ENCODE measurements around the gene THAP8. TPM values are rescaled to one million over a fixed set of nuclear protein-coding genes. Genes with fewer than 3 reads are reported as not detected.

Gene THAP8
- total and polyA plus RNA-seq, 2 of the 8 experiments (the other 6 are each of a cell fraction or from before 2014, with no cell fraction given): 6.0 to 11.1 TPM

- no peak overlapping the region; the same call in 1 of the 2 replicates for H4K8ac ChIP-seq (ENCODE audit: extremely low read depth, insufficient read depth, low read length)
- no peaks in the 10 kb centered on the region for H3K27me3 ChIP-seq (replicated peaks in 1 of 4; ENCODE audit: control insufficient read depth in 3 of 4, extremely low read depth in 1 of 4, insufficient read depth in 3 of 4, low read length in 3 of 4)
- no peak overlapping the region for H3K9ac ChIP-seq (replicated peaks in 1 of 4; ENCODE audit: extremely low read depth in 1 of 4, low read depth in 3 of 4, low read length in 3 of 4)
- no peak overlapping the region for H2BK15ac ChIP-seq (ENCODE audit: low read length)
- H4K91ac ChIP-seq (replicated peaks; ENCODE audit: insufficient read length, low read length): no peak overlapping the region
- WGBS, 2 experiments (ENCODE audit: extremely low coverage in 1 of 2, insufficient coverage in 1 of 2, insufficient read length in 1 of 2, insufficient replicate concordance in 2 of 2, low coverage in 1 of 2, low lambda C conversion rate in 2 of 2, missing lambda C conversion rate in 1 of 2): 83% methylated on average over 5 of the region's 5 CpGs; no CpG with 5 or more reads in 1 of the 2 experiments
- ChIA-PET POLR2A (ENCODE audit: partially characterized antibody) (interaction anchor here (0.9 to 1.3 kb wide), 2 partner anchors 11 to 13 kb away, joined by 5 read pairs; no protein-coding TSS in a partner anchor), CTCF (ENCODE audit: partially characterized antibody) (interaction anchor here (0.5 to 1.4 kb wide), 5 partner anchors 9 to 351 kb away, joined by 3 to 5 read pairs (median 3); no protein-coding TSS in a partner anchor)
- peaks cover 0 to 9% (median 2%) of the 10 kb centered on the region in 4 experiments; a peak in 5 of 8 replicates for H3K36me3 ChIP-seq (ENCODE audit: control insufficient read depth in 2 of 4, insufficient read depth in 4 of 4, low read length in 3 of 4)
- H2AFZ ChIP-seq (ENCODE audit: low read length): no peak overlapping the region
- no peak overlapping the region for H2BK5ac ChIP-seq (ENCODE audit: low read depth, low read length)
- no peaks in the 10 kb centered on the region for H4K20me1 ChIP-seq (replicated peaks in 1 of 2; ENCODE audit: control insufficient read depth in 1 of 2, insufficient read depth in 2 of 2, low read length in 2 of 2)
- DNase-seq (ENCODE audit: low read depth in 1 of 2, low spot score in 2 of 2): no peak
- no peak for FAIRE-seq
- peaks cover 7% of the 10 kb centered on the region; the same call in 1 of the 2 replicates for H3K23me2 ChIP-seq (ENCODE audit: low read depth, low read length)
- no peak overlapping the region for H2AK5ac ChIP-seq (ENCODE audit: low read depth, low read length)
- H4K5ac ChIP-seq (ENCODE audit: insufficient read length, low read depth, low read length): no peak overlapping the region
- TF ChIP-seq CBX8 (IDR thresholded peaks at IDR 0.05; ENCODE audit: borderline replicate concordance, low read depth, low read length) (no peak), RAD21 (IDR thresholded peaks at IDR 0.05 in 1 of 2, conservative IDR thresholded peaks at IDR 0.05 in 1 of 2; ENCODE audit: low read depth in 2 of 2, low read length in 2 of 2) (no peak), KDM4A (IDR thresholded peaks at IDR 0.05; ENCODE audit: low read depth, low read length, severe bottlenecking) (no peak), MAFK (IDR thresholded peaks at IDR 0.05; ENCODE audit: low read depth, low read length) (no peak), RBBP5 (IDR thresholded peaks at IDR 0.05; ENCODE audit: borderline replicate concordance, low read depth, low read length) (no peak), FOSL1 (IDR thresholded peaks at IDR 0.05; ENCODE audit: insufficient read depth, low read depth, low read length) (no peak), POLR2AphosphoS5 (IDR thresholded peaks at IDR 0.05; ENCODE audit: low read depth, low read length) (no peak), CHD2 (IDR thresholded peaks at IDR 0.05; ENCODE audit: low read length) (no peak), CBX5 (IDR thresholded peaks at IDR 0.05; ENCODE audit: low read depth, low read length) (no peak), YY1 (IDR thresholded peaks at IDR 0.05; ENCODE audit: low read depth, low read length) (no peak), ASH2L (IDR thresholded peaks at IDR 0.05; ENCODE audit: low read length) (no peak), CTBP2 (IDR thresholded peaks at IDR 0.05; ENCODE audit: borderline replicate concordance, insufficient read depth, insufficient read length, low read length) (no peak)
- H2BK12ac ChIP-seq (ENCODE audit: low read depth, low read length): no peak overlapping the region
- H3K4me2 ChIP-seq (ENCODE audit: insufficient read depth in 1 of 2, low read depth in 2 of 2, low read length in 2 of 2): no peak overlapping the region
- no peak overlapping the region for H3K14ac ChIP-seq (ENCODE audit: insufficient read length)
- no peak overlapping the region for H2BK20ac ChIP-seq (ENCODE audit: low read length)
- H3K79me2 ChIP-seq (ENCODE audit: control insufficient read depth in 1 of 2, insufficient read depth in 2 of 2, low read length in 2 of 2): no peaks in the 10 kb centered on the region
- H3K23ac ChIP-seq (ENCODE audit: insufficient read length): no peak overlapping the region
- H3K79me1 ChIP-seq (ENCODE audit: low read depth, low read length): no peaks in the 10 kb centered on the region
- H3K9me3 ChIP-seq (ENCODE audit: insufficient read depth in 2 of 2, low read depth in 1 of 2, low read length in 1 of 2): no peaks in the 10 kb centered on the region
- H3K18ac ChIP-seq (ENCODE audit: extremely low read depth, low read length): no peak overlapping the region
- H3K56ac ChIP-seq (replicated peaks; ENCODE audit: insufficient read length, low read depth, low read length): no peak overlapping the region
- H3K4ac ChIP-seq (replicated peaks; ENCODE audit: insufficient read length, low read depth, low read length): no peak overlapping the region
- H3K4me1 ChIP-seq (replicated peaks in 1 of 4; ENCODE audit: control insufficient read depth in 3 of 4, insufficient read depth in 4 of 4, low read length in 3 of 4): peaks cover 0 to 13% (median 8%) of the 10 kb centered on the region in 4 experiments; a peak in 5 of 7 replicates
- H2BK120ac ChIP-seq (replicated peaks; ENCODE audit: low read depth, low read length): no peak overlapping the region
- no peak overlapping the region for H3K4me3 ChIP-seq (ENCODE audit: extremely low read depth in 1 of 4, insufficient read depth in 2 of 4, low read depth in 3 of 4, low read length in 4 of 4)
- no peak overlapping the region for H3K27ac ChIP-seq (ENCODE audit: low read depth, low read length)
Measured at GRCh38 chr19:36006955-36007354, 47.1 kb downstream of the THAP8 start.

Data from H1 (cell line).